Measurements from ENCODE around the gene TCF7L2. TPM values are rescaled to one million over a fixed set of nuclear protein-coding genes. Genes with fewer than 3 reads are reported as not detected.
A peak's percentile ranks its signal among the peaks of the same experiment; 100 is the strongest.

The TCF7L2 gene
- total RNA-seq, 1 donor from 2014 or later: 88.2 TPM

DNA sequence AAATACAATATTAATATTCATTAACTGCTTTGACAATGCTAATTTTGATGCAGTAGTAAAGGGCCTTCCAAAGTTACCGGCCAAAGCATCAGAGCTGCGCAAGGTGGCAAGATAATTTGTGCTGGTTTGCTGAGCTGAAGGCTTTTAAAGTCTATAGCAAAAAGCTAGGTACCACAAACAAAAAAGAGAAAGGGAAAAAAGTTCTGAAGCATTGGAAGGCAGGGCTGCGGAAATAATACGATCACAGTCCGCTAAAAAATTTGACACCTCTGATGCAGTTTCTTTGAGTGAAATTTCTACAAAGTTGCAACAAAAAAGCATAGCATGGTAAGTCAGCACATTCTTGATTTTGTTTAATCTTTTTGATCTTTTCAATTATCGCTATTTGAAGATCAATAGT lies 175.6 kb downstream of the TCF7L2 start:
- no peak for DNase-seq (ENCODE audit: extremely low spot score, unreplicated experiment)
- TF ChIP-seq CTCF (IDR thresholded peaks at IDR 0.05): no peak
- Mint-ChIP-seq H3K9me3 (ENCODE audit: unreplicated experiment) (no peaks in the 10 kb centered on the region), H3K27ac (ENCODE audit: unreplicated experiment) (no peak overlapping the region), H3K27me3 (ENCODE audit: unreplicated experiment) (no peaks in the 10 kb centered on the region), H3K4me3 (ENCODE audit: unreplicated experiment) (peak overlapping the region; percentile 7), H3K36me3 (ENCODE audit: unreplicated experiment) (peaks cover 4% of the 10 kb centered on the region), H3K4me1 (ENCODE audit: unreplicated experiment) (peaks cover 53% of the 10 kb centered on the region)

- Mint-ChIP-seq H3K4me1 (ENCODE audit: unreplicated experiment) (peaks cover 62% of the 10 kb centered on the region), H3K27ac (ENCODE audit: unreplicated experiment) (peak overlapping the region; percentile 98), H3K27me3 (ENCODE audit: unreplicated experiment) (no peaks in the 10 kb centered on the region), H3K4me3 (ENCODE audit: unreplicated experiment) (peak overlapping the region; percentile 81), H3K9me3 (ENCODE audit: unreplicated experiment) (no peaks in the 10 kb centered on the region), H3K36me3 (ENCODE audit: unreplicated experiment) (peaks cover 4% of the 10 kb centered on the region)
- TF ChIP-seq CTCF (IDR thresholded peaks at IDR 0.05): peak; percentile 88
- DNase-seq (ENCODE audit: extremely low spot score, unreplicated experiment): peak; percentile 94
Measured at GRCh38 chr10:113126229-113127201, 176.5 kb downstream of the TCF7L2 start.

- DNase-seq (ENCODE audit: extremely low spot score, unreplicated experiment): no peak
- no peaks in the 10 kb centered on the region for H3K27me3 Mint-ChIP-seq (ENCODE audit: unreplicated experiment)
- peaks cover 4% of the 10 kb centered on the region for H3K36me3 Mint-ChIP-seq (ENCODE audit: unreplicated experiment)
Measured at GRCh38 chr10:113127261-113127900, 177.3 kb downstream of the TCF7L2 start.

GRCh38 chr10:113127901-113128283 lies 177.8 kb downstream of the TCF7L2 start:
- DNase-seq (ENCODE audit: extremely low spot score, unreplicated experiment): no peak
- H3K4me3 Mint-ChIP-seq (ENCODE audit: unreplicated experiment): peak overlapping the region; percentile 81
- H3K4me1 Mint-ChIP-seq (ENCODE audit: unreplicated experiment): peaks cover 76% of the 10 kb centered on the region
- no peak for TF ChIP-seq CTCF (IDR thresholded peaks at IDR 0.05)
- no peaks in the 10 kb centered on the region for H3K9me3 Mint-ChIP-seq (ENCODE audit: unreplicated experiment)
- H3K27ac Mint-ChIP-seq (ENCODE audit: unreplicated experiment): peak overlapping the region; percentile 98
- no peaks in the 10 kb centered on the region for H3K27me3 Mint-ChIP-seq (ENCODE audit: unreplicated experiment)
- H3K36me3 Mint-ChIP-seq (ENCODE audit: unreplicated experiment): peaks cover 5% of the 10 kb centered on the region

More at GRCh38 chr10:113127261-113127900, 177.3 kb downstream of the TCF7L2 start:
- H3K27ac Mint-ChIP-seq (ENCODE audit: unreplicated experiment): peak overlapping the region; percentile 98
- no peaks in the 10 kb centered on the region for H3K9me3 Mint-ChIP-seq (ENCODE audit: unreplicated experiment)
- peak overlapping the region; percentile 81 for H3K4me3 Mint-ChIP-seq (ENCODE audit: unreplicated experiment)
- TF ChIP-seq CTCF (IDR thresholded peaks at IDR 0.05): no peak
- peaks cover 71% of the 10 kb centered on the region for H3K4me1 Mint-ChIP-seq (ENCODE audit: unreplicated experiment)
